Measurements from ENCODE around the gene CLEC4G. TPM values are rescaled to one million over a fixed set of nuclear protein-coding genes. Genes with fewer than 3 reads are reported as not detected.
A peak's percentile ranks its signal among the peaks of the same experiment; 100 is the strongest.

Gene CLEC4G
- total RNA-seq, 6 experiments from 2014 or later = 25.7 to 59.0 (median 38.2) TPM

GRCh38 chr19:7709932-7710460 lies 21.9 kb downstream of the CLEC4G start:
- ATAC-seq (no peak), DNase-seq (no peak)
- H3K36me3 ChIP-seq = no peaks in the 10 kb centered on the region
- intact Hi-C loops (cut with DNase I) = no loop called here
- no peaks in the 10 kb centered on the region for H3K27me3 ChIP-seq
- WGBS (ENCODE audit: insufficient coverage, low coverage, low lambda C conversion rate, missing lambda C conversion rate) = 48% methylated on average over 4 of the region's 10 CpGs
- H3K4me3 ChIP-seq = no peak overlapping the region
- TF ChIP-seq CTCF (IDR thresholded peaks at IDR 0.05) (no peak), POLR2A (IDR thresholded peaks at IDR 0.05) (no peak)
- H3K9me3 ChIP-seq = no peaks in the 10 kb centered on the region
- H3K27ac ChIP-seq = no peak overlapping the region
- no peaks in the 10 kb centered on the region for H3K4me1 ChIP-seq

- 29% methylated on average over 2 of the region's 8 CpGs for WGBS (ENCODE audit: insufficient coverage, low coverage, low lambda C conversion rate, missing lambda C conversion rate)
- Histone ChIP-seq H3K9me3 (no peaks in the 10 kb centered on the region), H3K4me3 (no peak overlapping the region), H3K27ac (peak overlapping the region; percentile 37 to 57 (median 44)), H3K27me3 (no peaks in the 10 kb centered on the region), H3K36me3 (no peaks in the 10 kb centered on the region), H3K4me1 (no peaks in the 10 kb centered on the region)
- intact Hi-C loops (cut with DNase I) = no loop called here
- DNase-seq (peak in 1 of 3 donors; percentile 43), ATAC-seq (peak; percentile 58 to 75 (median 68))
- TF ChIP-seq CTCF (IDR thresholded peaks at IDR 0.05) (no peak), POLR2A (IDR thresholded peaks at IDR 0.05) (no peak)
Measured at GRCh38 chr19:7706955-7707456, 24.9 kb downstream of the CLEC4G start.

- Histone ChIP-seq H3K36me3 (no peaks in the 10 kb centered on the region), H3K9me3 (no peaks in the 10 kb centered on the region), H3K4me1 (no peaks in the 10 kb centered on the region), H3K4me3 (no peak overlapping the region), H3K27me3 (no peaks in the 10 kb centered on the region), H3K27ac (peak overlapping the region; percentile 37 to 57 (median 44))
- WGBS (ENCODE audit: insufficient coverage, low coverage, low lambda C conversion rate, missing lambda C conversion rate) = 65% methylated on average over 8 of the region's 14 CpGs
- DNase-seq = no peak
- intact Hi-C loops (cut with DNase I) = no loop called here
- peak in 3 of 4 donors; percentile 8 to 9 (median 9) for ATAC-seq
- TF ChIP-seq CTCF (IDR thresholded peaks at IDR 0.05) (no peak), POLR2A (IDR thresholded peaks at IDR 0.05) (no peak)
Measured at GRCh38 chr19:7706188-7706954, 25.5 kb downstream of the CLEC4G start.

GRCh38 chr19:7705387-7706187 lies 26.3 kb downstream of the CLEC4G start:
- DNase-seq (peak in 2 of 3 donors; percentile 55 to 75), ATAC-seq (peak; percentile 6 to 54 (median 42))
- 27% methylated on average over 9 of the region's 24 CpGs for WGBS (ENCODE audit: insufficient coverage, low coverage, low lambda C conversion rate, missing lambda C conversion rate)
- Histone ChIP-seq H3K27me3 (no peaks in the 10 kb centered on the region), H3K36me3 (no peaks in the 10 kb centered on the region), H3K9me3 (no peaks in the 10 kb centered on the region), H3K27ac (peak overlapping the region in 1 of 3 donors; percentile 57), H3K4me1 (no peaks in the 10 kb centered on the region), H3K4me3 (no peak overlapping the region)
- no peak for TF ChIP-seq CTCF (IDR thresholded peaks at IDR 0.05)
- no peak for TF ChIP-seq POLR2A (IDR thresholded peaks at IDR 0.05)
- intact Hi-C loops (cut with DNase I) = no loop called here
